PC-9 (cell line): ENCODE data around the gene DSCAM. TPM values are rescaled to one million over a fixed set of nuclear protein-coding genes. Genes with fewer than 3 reads are reported as not detected.

Experiments
- BruUV-seq: library from RNA; stranded (reverse); fragments of 400-500 nt; replicated peaks from 2 replicates; lab custom pipeline; 2021; lab: Mats Ljungman, UMichigan
- CTCF ChIA-PET: fragments of 300-600 bp; sonication (Branson Sonifier 250); formaldehyde crosslinking; loops from one replicate; lab custom pipeline; 2022; ENCODE audit warnings: antibody characterized with exemption; lab: Charles Lee
- POLR2A ChIA-PET: fragments of 300-600 bp; sonication (Branson Sonifier 250); formaldehyde crosslinking; loops from one replicate; lab custom pipeline; 2022; ENCODE audit warnings: antibody characterized with exemption; ENCODE audit not compliant: unreplicated experiment; lab: Charles Lee
- DNase-seq, 2 experiments: peaks; one replicate each; pipeline versions ENCODE4 v3.0.0 to v3.0.0-alpha.2; 2015 to 2022; ENCODE audit warnings: mixed read lengths in 1 of 2
- H2AFZ ChIP-seq: fragments of 200-600 bp; sonication (generic); 2 replicates; pipeline ENCODE4 v1.8.1; 2017; ENCODE audit warnings: antibody characterized with exemption
- H3F3A ChIP-seq: fragments of 200-600 bp; sonication (generic); 2 replicates; pipeline ENCODE4 v1.8.1; 2017; ENCODE audit warnings: antibody characterized with exemption, mild to moderate bottlenecking, low read depth; ENCODE audit not compliant: insufficient read depth
- H3K27ac ChIP-seq: fragments of 200-600 bp; sonication (generic); 2 replicates; pipeline ENCODE4 v1.6.1; 2016; ENCODE audit warnings: mixed run types
- H3K27me3 ChIP-seq: fragments of 200-600 bp; sonication (generic); 2 replicates; pipeline ENCODE4 v1.6.1; 2016; ENCODE audit warnings: low read depth, mixed run types; ENCODE audit not compliant: insufficient read depth
- H3K36me3 ChIP-seq: fragments of 200-600 bp; sonication (generic); 2 replicates; pipeline ENCODE4 v1.6.1; 2016; ENCODE audit warnings: low read depth, mixed run types
- H3K4me1 ChIP-seq: fragments of 200-600 bp; sonication (generic); replicated peaks from 2 replicates; pipeline ENCODE4 v1.6.1; 2016; ENCODE audit warnings: mixed run types; ENCODE audit not compliant: insufficient read depth
- H3K4me2 ChIP-seq: fragments of 200-600 bp; sonication (generic); 2 replicates; pipeline ENCODE4 v1.6.1; 2017; ENCODE audit warnings: mixed run types
- H3K4me3 ChIP-seq: fragments of 200-600 bp; sonication (generic); 2 replicates; pipeline ENCODE4 v1.6.1; 2016; ENCODE audit warnings: mixed run types
- H3K79me2 ChIP-seq: fragments of 200-600 bp; sonication (generic); 2 replicates; pipeline ENCODE4 v1.6.1; 2017; ENCODE audit warnings: low read depth, mixed run types
- H3K9me2 ChIP-seq: fragments of 200-600 bp; sonication (generic); 2 replicates; pipeline ENCODE4 v1.8.1; 2017; ENCODE audit warnings: mild to moderate bottlenecking; ENCODE audit not compliant: insufficient read depth
- H3K9me3 ChIP-seq: fragments of 200-600 bp; sonication (generic); 2 replicates; pipeline ENCODE4 v1.8.1; 2016; ENCODE audit warnings: low read depth; ENCODE audit not compliant: insufficient read depth
- H4K20me1 ChIP-seq: fragments of 200-600 bp; sonication (generic); 2 replicates; pipeline ENCODE4 v1.8.1; 2017; ENCODE audit not compliant: insufficient read depth
- EZH2 ChIP-seq: fragments of 200-600 bp; sonication (generic); IDR thresholded peaks from 2 replicates; pipeline ENCODE4 v1.8.0; 2017; ENCODE audit warnings: antibody characterized with exemption, low read depth
- intact Hi-C: fragments of 100-400 bp; cut with micrococcal nuclease; formaldehyde crosslinking; loops from one replicate; pipeline ENCODE4 v1.10.0; 2022; ENCODE audit not compliant: unreplicated experiment
- total RNA-seq: library from RNA; stranded (reverse); gene quantifications from 2 replicates; pipeline ENCODE4 v1.2.3, GENCODE V29; 2021
- TF ChIP-seq, protein P1 (sequence below): fragments of 200-600 bp; sonication (generic); conservative IDR thresholded peaks from 2 replicates; pipeline ENCODE4 v1.6.1; 2017; ENCODE audit warnings: mixed run types, antibody characterized with exemption, mild to moderate bottlenecking, moderate library complexity

The DSCAM gene
- total RNA-seq, 1 experiment from 2014 or later, result not detected

DNA sequence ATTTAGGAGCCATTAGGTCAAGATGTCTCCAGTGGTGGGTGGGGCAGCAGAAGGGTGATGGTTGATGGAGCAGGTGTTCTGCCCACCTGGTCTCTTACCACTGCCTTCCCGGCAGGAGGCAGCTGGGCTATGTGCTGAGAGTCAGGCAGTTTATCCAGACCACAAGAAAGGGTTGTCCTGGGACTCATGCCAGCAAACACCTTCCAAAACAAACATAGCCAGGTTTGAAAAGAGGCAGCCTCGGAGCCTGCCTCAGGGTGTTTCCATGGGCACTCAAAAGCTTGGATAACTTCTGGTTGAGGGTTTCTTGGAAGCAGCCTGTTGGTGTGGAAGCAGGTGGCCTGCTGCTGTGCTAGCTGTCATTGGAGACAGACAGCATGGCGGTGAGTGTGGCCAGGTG, 792.6 kb downstream of the DSCAM start:
- no peak overlapping the region for H3K27ac ChIP-seq
- no peaks in the 10 kb centered on the region for H3K4me1 ChIP-seq
- CTCF ChIA-PET, result no interaction called here
- POLR2A ChIA-PET, result no interaction called here
- no peak overlapping the region for H3K4me2 ChIP-seq
- no peak overlapping the region for H3K4me3 ChIP-seq
- H2AFZ ChIP-seq, result no peak overlapping the region
- no peaks in the 10 kb centered on the region for H3K36me3 ChIP-seq
- H3K79me2 ChIP-seq, result no peaks in the 10 kb centered on the region
- no peaks in the 10 kb centered on the region for H4K20me1 ChIP-seq
- TF ChIP-seq, protein P1, sequence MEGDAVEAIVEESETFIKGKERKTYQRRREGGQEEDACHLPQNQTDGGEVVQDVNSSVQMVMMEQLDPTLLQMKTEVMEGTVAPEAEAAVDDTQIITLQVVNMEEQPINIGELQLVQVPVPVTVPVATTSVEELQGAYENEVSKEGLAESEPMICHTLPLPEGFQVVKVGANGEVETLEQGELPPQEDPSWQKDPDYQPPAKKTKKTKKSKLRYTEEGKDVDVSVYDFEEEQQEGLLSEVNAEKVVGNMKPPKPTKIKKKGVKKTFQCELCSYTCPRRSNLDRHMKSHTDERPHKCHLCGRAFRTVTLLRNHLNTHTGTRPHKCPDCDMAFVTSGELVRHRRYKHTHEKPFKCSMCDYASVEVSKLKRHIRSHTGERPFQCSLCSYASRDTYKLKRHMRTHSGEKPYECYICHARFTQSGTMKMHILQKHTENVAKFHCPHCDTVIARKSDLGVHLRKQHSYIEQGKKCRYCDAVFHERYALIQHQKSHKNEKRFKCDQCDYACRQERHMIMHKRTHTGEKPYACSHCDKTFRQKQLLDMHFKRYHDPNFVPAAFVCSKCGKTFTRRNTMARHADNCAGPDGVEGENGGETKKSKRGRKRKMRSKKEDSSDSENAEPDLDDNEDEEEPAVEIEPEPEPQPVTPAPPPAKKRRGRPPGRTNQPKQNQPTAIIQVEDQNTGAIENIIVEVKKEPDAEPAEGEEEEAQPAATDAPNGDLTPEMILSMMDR, result no peak
- TF ChIP-seq EZH2, result no peak
- no peak for DNase-seq
- no peaks in the 10 kb centered on the region for H3F3A ChIP-seq
- H3K9me3 ChIP-seq, result no peaks in the 10 kb centered on the region
- no peaks in the 10 kb centered on the region for H3K9me2 ChIP-seq
- H3K27me3 ChIP-seq, result peaks cover 14% of the 10 kb centered on the region
- intact Hi-C loops, result no loop called here
- no TSS peak for BruUV-seq

DNA sequence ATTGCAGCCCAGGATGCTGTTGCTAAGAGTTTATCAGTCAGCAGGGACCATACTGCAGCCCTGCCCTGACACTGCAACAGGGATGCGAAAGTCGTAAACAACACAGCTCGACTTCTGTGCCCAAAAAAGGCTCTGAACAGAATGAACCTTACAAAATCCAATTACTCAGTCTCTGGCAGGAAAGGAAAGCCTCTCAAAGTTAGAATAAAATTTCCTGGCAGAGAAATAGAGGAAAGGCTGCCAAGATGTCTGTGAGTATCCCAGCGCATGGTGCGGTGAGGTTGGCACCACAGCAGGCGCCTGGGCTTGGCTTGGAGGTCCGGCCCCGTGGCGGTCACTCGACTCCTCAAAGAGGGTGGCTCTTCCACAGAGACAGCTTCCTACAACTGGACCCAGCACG, 794.0 kb downstream of the DSCAM start:
- H3K27me3 ChIP-seq, result peaks cover 10% of the 10 kb centered on the region
- H2AFZ ChIP-seq, result no peak overlapping the region
- no peaks in the 10 kb centered on the region for H3K9me2 ChIP-seq
- TF ChIP-seq, protein P1, result no peak
- no peak for TF ChIP-seq EZH2
- no peak for DNase-seq
- ChIA-PET CTCF (no interaction called here), POLR2A (no interaction called here)
- H3K9me3 ChIP-seq, result no peaks in the 10 kb centered on the region
- H3K79me2 ChIP-seq, result no peaks in the 10 kb centered on the region
- H3F3A ChIP-seq, result no peaks in the 10 kb centered on the region
- H3K4me3 ChIP-seq, result no peak overlapping the region
- H3K36me3 ChIP-seq, result no peaks in the 10 kb centered on the region
- H4K20me1 ChIP-seq, result no peaks in the 10 kb centered on the region
- no peak overlapping the region for H3K27ac ChIP-seq
- intact Hi-C loops, result no loop called here
- no TSS peak for BruUV-seq
- H3K4me1 ChIP-seq, result no peaks in the 10 kb centered on the region
- H3K4me2 ChIP-seq, result no peak overlapping the region

DNA sequence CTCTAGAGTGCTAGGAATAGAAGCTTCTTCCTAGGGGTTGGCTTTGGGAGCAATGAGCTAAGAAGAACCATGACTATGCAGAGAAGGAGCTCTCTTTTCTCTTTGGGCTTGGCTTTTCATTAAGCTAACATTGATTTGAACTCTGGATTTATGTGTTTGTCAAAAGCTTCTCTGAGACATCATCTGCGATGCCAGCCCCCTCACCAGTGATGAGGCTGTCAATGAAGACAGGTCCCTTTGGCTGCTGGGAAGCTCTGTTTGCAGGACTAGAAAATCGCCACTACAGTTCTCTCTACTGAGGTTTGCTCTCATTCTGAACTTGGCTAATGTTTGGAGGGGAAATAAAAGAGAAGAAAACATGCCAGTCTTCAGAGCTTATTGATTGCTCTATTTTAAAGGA, 794.7 kb downstream of the DSCAM start:
- Histone ChIP-seq H3K36me3 (no peaks in the 10 kb centered on the region), H3K4me3 (no peak overlapping the region), H3K27ac (no peak overlapping the region), H2AFZ (no peak overlapping the region), H4K20me1 (no peaks in the 10 kb centered on the region), H3K9me2 (no peaks in the 10 kb centered on the region), H3K9me3 (no peaks in the 10 kb centered on the region), H3K4me1 (no peaks in the 10 kb centered on the region), H3K79me2 (no peaks in the 10 kb centered on the region), H3K4me2 (no peak overlapping the region), H3K27me3 (peaks cover 10% of the 10 kb centered on the region), H3F3A (no peaks in the 10 kb centered on the region)
- intact Hi-C loops, result no loop called here
- no peak for DNase-seq
- POLR2A ChIA-PET, result no interaction called here
- BruUV-seq, result no TSS peak
- CTCF ChIA-PET, result no interaction called here
- TF ChIP-seq, protein P1, result no peak
- no peak for TF ChIP-seq EZH2
